Stomach (tissue), 4 donors: Measurements from ENCODE around the gene FBXW7.

Experiments
- CTCF ChIP-seq, 7 experiments: fragments of 450-650 bp in 4 of 7; fragments of 200-600 bp in 3 of 7; sonication (generic) in 3 of 7; IDR thresholded peaks; one replicate each; pipeline ENCODE4 v1.5.1; 2016 to 2019; ENCODE audit warnings: antibody characterized with exemption in 7 of 7, control low read depth in 2 of 7, mild to moderate bottlenecking in 1 of 7
- EP300 ChIP-seq: sonication (generic); formaldehyde crosslinking; IDR thresholded peaks from one replicate; pipeline ENCODE4 v1.6.1; 2017; ENCODE audit warnings: antibody characterized with exemption
- POLR2A ChIP-seq, 4 donors: fragments of 450-650 bp; IDR thresholded peaks; one replicate each; pipeline ENCODE4 v1.6.1; 2016; ENCODE audit warnings: antibody characterized with exemption in 4 of 4, control low read depth in 2 of 4, mild to moderate bottlenecking in 1 of 4, moderate library complexity in 1 of 4
- POLR2AphosphoS5 ChIP-seq, 3 donors: sonication (generic); formaldehyde crosslinking; IDR thresholded peaks; one replicate each; pipeline ENCODE4 v1.6.1; 2016; ENCODE audit warnings: antibody characterized with exemption in 3 of 3

GRCh38 chr4:152565333-152565732 is 29.4 kb upstream of the FBXW7 start:
- TF ChIP-seq CTCF (IDR thresholded peaks at IDR 0.05): no peak
- peak in 1 of 3 donors; percentile 26 for TF ChIP-seq POLR2AphosphoS5 (IDR thresholded peaks at IDR 0.05)
- no peak for TF ChIP-seq POLR2A (IDR thresholded peaks at IDR 0.05)
- no peak for TF ChIP-seq EP300
